ENCODE data around the gene PGLYRP3.
"Not testable (repeated sequence)": the region's sequence is repeated elsewhere in the genome, so short reads cannot be mapped to it uniquely, and the experiment has no call there.

The PGLYRP3 gene

GRCh38 chr1:153348511-153349362 lies 36.0 kb upstream of the PGLYRP3 start, which contains the start of gene PGLYRP4:
TSS of gene PGLYRP4 (minus strand) at chr1:153348841. CDS start at chr1:153347932, 909 bp downstream.
- DNase-seq, result no peak

- DNase-seq, result peak; percentile 42
These were observed 35.1 kb upstream of the PGLYRP3 start for GRCh38 chr1:153347856-153348255.

- DNase-seq, result not testable (repeated sequence)
These were observed 34.3 kb upstream of the PGLYRP3 start for GRCh38 chr1:153347049-153347448.

GRCh38 chr1:153346077-153346723 lies 33.4 kb upstream of the PGLYRP3 start:
- DNase-seq, result no peak

GRCh38 chr1:153345187-153346076 lies 32.7 kb upstream of the PGLYRP3 start:
- no peak for DNase-seq

DNA sequence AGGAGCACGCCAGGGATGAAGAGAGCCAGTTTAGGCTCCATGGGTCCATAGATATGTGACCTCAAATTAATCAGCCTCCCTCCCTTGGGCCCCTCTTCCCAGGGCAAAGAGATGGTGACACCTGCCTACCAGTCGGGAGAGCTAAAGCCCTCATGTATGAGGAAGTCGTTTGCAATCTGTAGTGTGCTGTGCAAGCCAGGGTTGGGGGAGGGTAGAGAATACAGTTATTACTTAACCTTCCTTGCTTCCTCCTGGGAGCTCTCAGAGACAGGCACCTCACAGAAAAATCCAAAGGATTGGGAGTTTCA lies 31.9 kb upstream of the PGLYRP3 start:
- DNase-seq, result no peak

- DNase-seq, result no peak
These were observed 31.3 kb upstream of the PGLYRP3 start for GRCh38 chr1:153343811-153344717.

DNA sequence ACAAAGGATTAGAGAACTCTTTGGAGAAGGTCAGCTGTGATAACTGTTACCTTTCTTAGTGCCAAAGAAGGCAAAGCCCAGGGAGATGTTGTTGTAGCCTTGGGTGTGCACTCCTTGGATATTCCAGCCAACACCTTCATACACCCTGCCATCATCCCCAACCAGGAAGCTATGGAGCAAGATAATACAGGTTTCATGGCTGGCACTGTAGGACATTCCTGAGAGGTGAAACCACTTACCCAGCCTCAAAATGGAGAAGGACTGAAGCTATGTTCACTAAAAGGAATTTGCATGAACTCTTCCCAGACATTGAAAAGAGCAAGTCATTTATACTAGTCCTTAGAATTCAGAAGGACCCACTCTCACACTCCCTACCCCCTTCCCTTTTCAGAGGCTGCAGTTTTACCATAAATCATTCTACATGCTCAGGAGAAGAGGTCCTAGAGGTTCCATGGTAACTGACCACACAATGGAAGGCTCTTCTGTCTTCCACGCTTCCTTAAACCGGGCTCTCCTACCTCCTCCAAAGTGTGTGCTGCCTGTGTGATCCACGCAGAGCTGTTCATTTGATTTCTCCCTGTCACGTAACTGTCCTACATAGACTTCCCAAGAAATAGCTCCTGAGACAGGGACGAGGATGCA lies 30.4 kb upstream of the PGLYRP3 start:
- no peak for DNase-seq

GRCh38 chr1:153342178-153342577 lies 29.4 kb upstream of the PGLYRP3 start:
- DNase-seq, result no peak

- DNase-seq, result no peak
These were observed 28.7 kb upstream of the PGLYRP3 start for GRCh38 chr1:153341431-153341934.

DNA sequence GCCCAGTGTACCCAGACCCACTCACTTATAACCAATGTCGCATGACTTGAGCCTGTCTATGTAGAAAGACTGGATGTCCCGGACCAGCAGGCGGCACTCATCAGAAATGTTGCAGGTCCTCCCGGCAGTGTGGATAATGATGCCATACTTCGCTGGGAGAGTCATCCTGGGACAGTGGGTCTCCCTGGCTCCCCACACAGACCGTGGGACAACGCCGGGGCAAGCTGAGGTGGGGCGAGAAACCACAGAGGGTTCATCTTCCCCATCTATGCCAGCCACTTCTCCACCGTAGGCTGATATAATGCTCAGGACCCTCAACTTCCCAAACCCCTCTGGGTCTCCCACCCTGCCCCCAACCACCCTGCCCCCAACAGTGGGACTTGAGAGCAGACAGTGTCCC lies 27.6 kb upstream of the PGLYRP3 start:
- no peak for DNase-seq

DNA sequence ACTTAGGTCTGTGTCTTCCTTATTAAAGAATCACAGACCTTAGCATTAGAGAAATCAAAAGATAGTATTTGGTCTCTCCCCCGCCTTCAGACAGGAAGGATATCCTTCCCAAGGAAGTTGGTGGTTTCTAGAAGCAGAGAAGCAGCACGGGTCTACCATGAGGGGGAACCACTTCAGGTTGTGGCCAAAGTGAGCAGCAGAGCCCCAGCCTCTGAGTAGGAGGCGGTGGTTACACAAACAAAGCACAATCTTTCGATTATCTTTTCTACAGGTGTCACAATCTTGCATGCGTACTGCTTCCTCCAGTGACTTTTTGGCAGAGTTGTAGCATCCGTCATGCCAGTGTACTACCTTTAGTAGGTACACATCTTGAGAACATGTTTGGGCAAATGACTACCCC lies 27.1 kb upstream of the PGLYRP3 start:
- no peak for DNase-seq

- DNase-seq, result no peak
These were observed 25.5 kb upstream of the PGLYRP3 start for GRCh38 chr1:153337980-153338853.

- no peak for DNase-seq
These were observed 23.9 kb upstream of the PGLYRP3 start for GRCh38 chr1:153336650-153337049.

- DNase-seq, result no peak
These were observed 21.1 kb upstream of the PGLYRP3 start for GRCh38 chr1:153333902-153334301.

GRCh38 chr1:153324912-153325311 lies 12.2 kb upstream of the PGLYRP3 start:
- no peak for DNase-seq

- no peak for DNase-seq
These were observed 9.8 kb upstream of the PGLYRP3 start for GRCh38 chr1:153322568-153322967.

DNA sequence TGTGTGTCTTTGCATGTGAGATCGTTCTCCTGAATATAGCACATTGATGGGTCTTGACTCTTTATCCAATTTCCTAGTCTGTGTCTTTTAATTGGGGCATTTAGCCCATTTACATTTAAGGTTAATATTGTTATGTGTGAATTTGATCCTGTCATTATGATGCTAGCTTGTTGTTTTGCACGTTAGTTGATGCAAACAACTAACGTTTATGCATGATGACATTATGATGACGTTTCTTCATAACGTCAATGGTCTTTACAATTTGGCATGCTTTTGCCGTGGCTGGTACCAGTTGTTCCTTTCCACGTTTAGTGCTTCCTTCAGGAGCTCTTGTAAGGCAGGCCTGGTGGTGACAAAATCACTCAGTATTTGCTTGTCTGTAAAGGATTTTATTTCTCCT lies 5.4 kb upstream of the PGLYRP3 start:
- not testable (repeated sequence) for DNase-seq

- not testable (repeated sequence) for DNase-seq
These were observed 3.3 kb upstream of the PGLYRP3 start for GRCh38 chr1:153316013-153316412.

GRCh38 chr1:153314388-153314787 lies 1.6 kb upstream of the PGLYRP3 start:
- DNase-seq, result not testable (repeated sequence)

DNA sequence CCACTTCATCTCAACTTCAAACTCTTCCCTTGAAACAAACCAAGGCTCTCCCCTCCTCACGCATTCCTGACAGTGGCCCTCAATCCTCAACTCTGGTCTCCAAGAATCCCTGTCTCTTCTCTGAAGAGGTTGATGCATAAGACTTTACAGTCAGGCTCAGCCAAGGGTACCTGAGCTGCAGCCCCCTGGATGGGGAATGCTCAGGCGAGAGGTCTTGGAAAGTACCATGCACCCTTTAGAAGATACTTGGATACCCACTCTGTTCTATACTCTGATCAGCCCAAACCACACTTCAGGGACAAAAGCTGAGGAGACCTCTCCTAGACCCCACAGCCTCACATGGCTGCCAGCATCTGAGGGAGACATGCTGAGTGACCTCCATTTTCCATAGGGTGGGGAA lies 536 bp upstream of the PGLYRP3 start:
- DNase-seq, result no peak
